ENCODE measurements around the gene PDZD4.

PDZD4 gene

GRCh38 chrX:153782871-153783270 is 47.5 kb downstream of the PDZD4 start:
- DNase-seq = no peak

DNA sequence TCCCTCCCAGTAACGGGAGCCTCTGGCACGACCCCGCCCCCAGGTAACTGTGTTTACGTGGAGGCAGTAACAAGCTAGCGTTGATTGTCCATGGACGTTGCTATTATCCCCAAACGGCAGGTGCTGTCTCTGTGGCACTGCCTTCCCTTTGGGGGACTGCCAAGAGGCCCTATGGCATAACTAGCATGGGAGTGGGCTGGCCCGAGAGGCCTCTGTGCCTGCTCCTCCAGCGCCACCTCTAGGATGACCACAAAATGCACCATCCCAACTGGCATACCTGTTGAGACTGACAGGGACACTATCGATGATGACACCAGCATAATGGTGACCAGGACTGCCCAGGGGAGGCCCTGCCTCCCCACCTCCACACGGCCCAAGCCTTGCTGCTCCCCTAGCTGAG is 48.0 kb downstream of the PDZD4 start:
- DNase-seq = peak; percentile 14

- DNase-seq = no peak
Measured at GRCh38 chrX:153781428-153782047, 48.8 kb downstream of the PDZD4 start.

GRCh38 chrX:153780678-153781427 is 49.5 kb downstream of the PDZD4 start, which contains the start of gene SRPK3:
SRPK3 (plus strand) TSS chrX:153781041; CDS start chrX:153781087, 46 bp downstream.
- no peak for DNase-seq

GRCh38 chrX:153779891-153780677 is 50.3 kb downstream of the PDZD4 start:
- no peak for DNase-seq

- DNase-seq = peak; percentile 4
Measured at GRCh38 chrX:153778684-153779101, 51.7 kb downstream of the PDZD4 start.

GRCh38 chrX:153778181-153778580 is 52.2 kb downstream of the PDZD4 start:
- DNase-seq = no peak

- DNase-seq = no peak
Measured at GRCh38 chrX:153777261-153778090, 52.9 kb downstream of the PDZD4 start.

DNA sequence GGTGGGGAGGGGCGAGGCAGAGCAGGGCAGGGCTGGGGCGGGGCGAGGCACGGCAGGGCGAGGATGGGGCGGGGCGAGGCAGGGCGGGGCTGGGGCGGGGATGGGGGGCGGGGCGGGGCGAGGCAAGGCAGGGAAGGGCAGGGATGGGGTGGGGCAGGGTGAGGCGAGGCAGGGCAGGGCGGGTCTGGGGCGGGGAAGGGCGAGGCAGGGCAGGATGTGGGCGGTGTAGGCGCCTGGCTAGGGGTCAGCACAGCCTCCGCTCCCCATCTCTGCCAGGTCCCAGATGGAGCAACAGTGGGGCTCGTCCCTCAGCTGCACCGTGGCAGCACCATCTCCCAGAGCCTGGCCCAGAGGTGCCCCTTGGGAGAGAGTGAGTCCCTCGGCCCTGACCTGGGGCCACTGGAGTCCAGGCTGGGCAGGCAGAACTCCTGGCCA is 53.7 kb downstream of the PDZD4 start:
- no peak for DNase-seq

DNA sequence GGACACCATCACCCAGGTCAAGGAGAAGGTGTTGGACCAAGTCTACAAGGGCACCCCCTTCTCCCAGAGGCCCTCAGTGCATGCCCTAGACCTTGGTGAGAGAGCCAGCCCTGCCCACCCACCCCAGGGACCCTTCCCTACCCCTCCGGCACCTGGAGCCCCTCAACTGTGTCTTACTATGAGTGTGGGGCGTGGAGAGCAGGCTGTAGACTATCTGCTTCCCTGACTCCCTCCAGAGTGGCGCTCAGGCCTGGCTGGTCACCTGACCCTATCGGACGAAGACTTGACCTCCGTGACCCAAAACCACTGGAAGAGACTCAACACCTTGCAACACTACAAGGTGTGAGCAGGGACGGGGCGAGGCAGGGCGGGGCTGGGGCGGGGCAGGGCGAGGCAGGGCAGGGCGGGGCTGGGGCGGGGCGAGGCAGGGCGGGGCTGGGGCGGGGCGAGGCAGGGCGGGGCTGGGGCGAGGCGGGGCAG is 54.2 kb downstream of the PDZD4 start:
- no peak for DNase-seq

- DNase-seq = no peak
Measured at GRCh38 chrX:153775293-153776119, 54.8 kb downstream of the PDZD4 start.

DNA sequence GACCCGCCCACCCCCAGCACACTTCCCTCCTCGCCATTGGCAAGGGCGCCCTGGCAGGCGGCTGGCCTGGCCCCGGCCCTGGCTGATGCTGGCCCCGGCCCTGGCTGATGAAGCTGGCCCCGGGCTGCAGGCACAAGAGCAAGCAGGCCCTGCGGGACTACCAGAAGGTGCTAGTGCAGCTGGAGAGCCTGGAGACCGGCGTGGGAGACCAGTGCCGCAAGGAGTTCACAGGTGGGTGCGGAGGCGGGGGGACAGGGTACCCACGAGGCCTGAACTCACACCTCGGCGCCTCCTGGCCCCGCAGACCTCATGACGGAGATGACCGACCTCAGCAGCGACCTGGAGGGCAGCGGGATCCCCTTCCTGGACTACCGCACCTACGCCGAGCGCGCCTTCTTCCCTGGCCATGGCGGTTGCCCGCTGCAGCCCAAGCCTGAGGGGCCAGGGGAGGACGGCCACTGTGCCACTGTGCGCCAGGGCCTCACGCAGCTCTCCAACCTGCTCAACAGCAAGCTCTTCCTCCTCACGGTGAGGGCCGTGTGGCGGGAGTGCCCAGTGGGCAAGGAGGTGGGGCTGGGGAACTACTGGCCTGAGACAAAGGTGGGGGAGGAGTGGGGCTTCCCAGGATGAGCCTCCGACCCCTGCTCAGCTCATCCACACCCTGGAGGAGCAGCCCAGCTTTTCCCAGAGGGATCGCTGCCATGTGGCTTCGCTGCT is 55.6 kb downstream of the PDZD4 start:
- no peak for DNase-seq

GRCh38 chrX:153773741-153774575 is 56.4 kb downstream of the PDZD4 start:
- DNase-seq = no peak

DNA sequence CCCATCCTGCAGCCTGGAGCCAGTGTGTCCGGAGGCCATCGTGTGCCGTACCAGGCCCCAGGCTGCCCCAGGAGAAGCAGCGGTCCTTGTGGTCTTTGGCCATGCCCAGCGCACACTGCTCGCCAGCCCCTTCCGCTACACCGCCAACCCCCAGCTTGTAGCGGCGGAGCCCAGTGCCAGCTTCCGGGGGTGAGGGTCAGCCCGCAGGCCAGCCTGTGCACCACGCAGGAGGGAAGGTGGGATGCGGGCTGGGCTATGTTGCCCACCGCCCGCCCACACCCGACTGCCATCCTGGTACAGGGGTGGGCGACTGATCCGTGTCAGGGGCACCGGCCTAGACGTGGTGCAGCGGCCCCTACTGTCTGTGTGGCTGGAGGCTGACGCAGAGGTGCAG is 57.1 kb downstream of the PDZD4 start:
- DNase-seq = no peak

DNA sequence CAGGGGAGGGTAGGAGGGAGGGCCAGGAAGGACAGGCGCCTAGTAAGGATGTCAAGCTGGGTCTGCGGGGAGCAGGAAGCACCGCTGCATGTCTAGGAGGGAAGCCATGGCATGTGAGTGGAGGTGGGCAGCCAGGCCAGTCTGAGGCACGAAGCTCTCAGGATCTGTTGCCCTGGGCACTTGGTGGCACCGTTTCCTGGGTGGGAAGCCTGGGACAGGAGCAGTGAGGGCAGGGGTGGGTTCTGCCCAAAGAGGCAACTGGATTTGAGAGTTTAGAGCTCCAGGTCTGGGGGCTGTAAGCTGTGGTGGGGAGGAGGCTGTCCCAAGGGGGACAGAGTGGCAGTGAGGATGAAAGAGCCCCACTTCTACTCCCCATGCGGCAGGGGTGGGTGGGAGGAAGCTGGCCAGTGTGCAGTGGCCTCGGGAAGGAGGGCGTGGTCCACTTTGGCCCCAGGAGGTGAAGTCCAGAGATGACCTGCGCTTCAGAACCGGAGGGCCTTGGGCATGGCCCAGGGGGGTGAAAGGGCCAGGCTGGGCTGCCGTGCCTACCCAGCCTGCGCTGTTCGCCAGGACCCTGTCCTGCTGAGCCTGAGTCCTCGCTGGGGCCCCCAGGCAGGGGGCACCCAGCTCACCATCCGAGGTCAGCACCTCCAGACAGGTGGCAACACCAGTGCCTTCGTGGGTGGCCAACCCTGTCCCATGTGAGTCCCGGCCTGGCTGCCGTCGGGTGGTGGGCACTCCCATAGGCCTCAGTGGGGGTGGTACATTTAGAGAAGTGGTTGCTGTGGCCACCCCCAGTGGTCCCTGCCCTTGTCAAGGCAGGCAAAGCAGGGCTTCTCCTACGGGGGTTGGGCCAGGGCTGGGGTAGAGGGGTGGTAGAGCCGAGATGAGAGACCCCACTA is 57.8 kb downstream of the PDZD4 start:
- DNase-seq = no peak

GRCh38 chrX:153771415-153772315 is 58.7 kb downstream of the PDZD4 start:
- no peak for DNase-seq

GRCh38 chrX:153770601-153771414 is 59.5 kb downstream of the PDZD4 start:
- DNase-seq = no peak

All from OCI-M1 (cell line).